Neural progenitor cell (in vitro differentiated cells): ENCODE data around the gene HTR2B. TPM values are rescaled to one million over a fixed set of nuclear protein-coding genes. Genes with fewer than 3 reads are reported as not detected.

ENCODE experiments used
- DNase-seq: peaks from one replicate; pipeline ENCODE4 v3.0.0-alpha.2; 2016; ENCODE audit warnings: low spot score
- H2AFZ ChIP-seq: fragments of 200-600 bp; sonication (generic); replicated peaks from 2 replicates; pipeline ENCODE4 v1.6.1; 2016; ENCODE audit warnings: antibody characterized with exemption
- H3F3A ChIP-seq: fragments of 200-600 bp; sonication (generic); 2 replicates; pipeline ENCODE4 v1.6.1; 2016; ENCODE audit warnings: antibody characterized with exemption, low read depth
- H3K27ac ChIP-seq: fragments of 200-600 bp; sonication (generic); 2 replicates; pipeline ENCODE4 v1.5.1; 2016; ENCODE audit warnings: mild to moderate bottlenecking
- H3K27me3 ChIP-seq: fragments of 200-600 bp; sonication (generic); 2 replicates; pipeline ENCODE4 v1.6.1; 2016; ENCODE audit warnings: mild to moderate bottlenecking, moderate library complexity
- H3K36me3 ChIP-seq: fragments of 200-600 bp; sonication (generic); 2 replicates; pipeline ENCODE4 v1.5.1; 2016
- H3K4me1 ChIP-seq: fragments of 200-600 bp; sonication (generic); 2 replicates; pipeline ENCODE4 v1.6.1; 2016; ENCODE audit warnings: mixed run types
- H3K4me2 ChIP-seq: fragments of 200-600 bp; sonication (generic); 2 replicates; pipeline ENCODE4 v1.6.1; 2016
- H3K4me3 ChIP-seq: fragments of 200-600 bp; sonication (generic); 2 replicates; pipeline ENCODE4 v1.5.1; 2016
- H3K79me2 ChIP-seq: fragments of 200-600 bp; sonication (generic); 2 replicates; pipeline ENCODE4 v1.6.1; 2016; ENCODE audit warnings: low read depth
- H3K9ac ChIP-seq: fragments of 200-600 bp; sonication (generic); 2 replicates; pipeline ENCODE4 v1.6.1; 2016
- H3K9me3 ChIP-seq: fragments of 200-600 bp; sonication (generic); 2 replicates; pipeline ENCODE4 v1.5.1; 2016; ENCODE audit warnings: low read depth
- H4K20me1 ChIP-seq: fragments of 200-600 bp; sonication (generic); 2 replicates; pipeline ENCODE4 v1.6.1; 2016; ENCODE audit warnings: low read depth
- H3K27ac Mint-ChIP-seq: 3 replicates; pipeline ENCODE4 v1.8.0; 2021; ENCODE audit warnings: mixed read lengths
- H3K27me3 Mint-ChIP-seq: 2 replicates; pipeline ENCODE4 v1.8.0; 2022; ENCODE audit warnings: low read depth, mild to moderate bottlenecking, inconsistent platforms, moderate library complexity, mixed read lengths; ENCODE audit not compliant: insufficient read depth
- H3K36me3 Mint-ChIP-seq: 3 replicates; pipeline ENCODE4 v1.8.0; 2021; ENCODE audit warnings: mixed read lengths
- H3K4me1 Mint-ChIP-seq: 3 replicates; pipeline ENCODE4 v1.8.0; 2021; ENCODE audit warnings: mixed read lengths
- H3K4me3 Mint-ChIP-seq: 3 replicates; pipeline ENCODE4 v1.8.0; 2021; ENCODE audit warnings: mild to moderate bottlenecking, moderate library complexity, mixed read lengths
- H3K9me3 Mint-ChIP-seq: 3 replicates; pipeline ENCODE4 v1.8.0; 2020; ENCODE audit warnings: mixed read lengths
- CTCF ChIP-seq: fragments of 200-600 bp; sonication (generic); IDR thresholded peaks from 2 replicates; pipeline ENCODE4 v1.5.1; 2017; ENCODE audit warnings: antibody characterized with exemption, mild to moderate bottlenecking
- EZH2 ChIP-seq: fragments of 200-600 bp; sonication (generic); IDR thresholded peaks from 2 replicates; pipeline ENCODE4 v1.6.1; 2017; ENCODE audit warnings: antibody characterized with exemption, mild to moderate bottlenecking, moderate library complexity
- EZH2phosphoT487 ChIP-seq: fragments of 200-600 bp; sonication (generic); IDR thresholded peaks from 2 replicates; pipeline ENCODE4 v1.6.1; 2017; ENCODE audit warnings: antibody characterized with exemption
- total RNA-seq: library from RNA; depleted of rRNA; stranded (reverse); fragments of >200 nt; gene quantifications from 2 replicates; pipeline ENCODE4 v1.2.3, GENCODE V29; 2015; ENCODE audit warnings: low replicate concordance

Gene HTR2B
- total RNA-seq, 1 donor from 2014 or later = not detected

- no peaks in the 10 kb centered on the region for H3K27me3 ChIP-seq
- Mint-ChIP-seq H3K9me3 (no peaks in the 10 kb centered on the region), H3K4me1 (no peaks in the 10 kb centered on the region), H3K27me3 (peaks cover 2% of the 10 kb centered on the region), H3K4me3 (no peak overlapping the region), H3K27ac (no peak overlapping the region), H3K36me3 (peaks cover 9% of the 10 kb centered on the region)
- no peak overlapping the region for H3K9ac ChIP-seq
- H3K9me3 ChIP-seq = no peaks in the 10 kb centered on the region
- no peak overlapping the region for H3K4me2 ChIP-seq
- H3K4me1 ChIP-seq = no peaks in the 10 kb centered on the region
- no peak for TF ChIP-seq CTCF
- no peak for TF ChIP-seq EZH2
- TF ChIP-seq EZH2phosphoT487 = no peak
- no peak overlapping the region for H3K27ac ChIP-seq
- DNase-seq = no peak
- no peaks in the 10 kb centered on the region for H3K79me2 ChIP-seq
- no peak overlapping the region for H2AFZ ChIP-seq
- H3F3A ChIP-seq = peaks cover 2% of the 10 kb centered on the region
- no peaks in the 10 kb centered on the region for H4K20me1 ChIP-seq
- no peaks in the 10 kb centered on the region for H3K36me3 ChIP-seq
- H3K4me3 ChIP-seq = no peak overlapping the region
These were observed 37.1 kb upstream of the HTR2B start for GRCh38 chr2:231161877-231162329.

GRCh38 chr2:231161252-231161839 lies 36.5 kb upstream of the HTR2B start:
- Histone ChIP-seq H3K4me2 (no peak overlapping the region), H3K27ac (no peak overlapping the region)
- peak overlapping the region; percentile 46 for H3K27ac Mint-ChIP-seq

GRCh38 chr2:231160701-231161100 lies 35.9 kb upstream of the HTR2B start:
- H3K4me3 ChIP-seq = no peak overlapping the region

More at GRCh38 chr2:231161252-231161839, 36.5 kb upstream of the HTR2B start:
- Histone ChIP-seq H3K79me2 (no peaks in the 10 kb centered on the region), H3K27me3 (no peaks in the 10 kb centered on the region), H3K4me3 (no peak overlapping the region), H3F3A (peaks cover 5% of the 10 kb centered on the region), H2AFZ (no peak overlapping the region), H4K20me1 (no peaks in the 10 kb centered on the region), H3K9ac (no peak overlapping the region), H3K36me3 (no peaks in the 10 kb centered on the region), H3K4me1 (no peaks in the 10 kb centered on the region), H3K9me3 (no peaks in the 10 kb centered on the region)
- Mint-ChIP-seq H3K36me3 (peaks cover 9% of the 10 kb centered on the region), H3K4me3 (no peak overlapping the region), H3K9me3 (no peaks in the 10 kb centered on the region), H3K4me1 (no peaks in the 10 kb centered on the region), H3K27me3 (peaks cover 2% of the 10 kb centered on the region)
- TF ChIP-seq CTCF (no peak), EZH2 (no peak), EZH2phosphoT487 (no peak)
- DNase-seq = no peak

More at GRCh38 chr2:231160701-231161100, 35.9 kb upstream of the HTR2B start:
- Histone ChIP-seq H3F3A (peaks cover 5% of the 10 kb centered on the region), H3K27ac (no peak overlapping the region), H3K36me3 (no peaks in the 10 kb centered on the region), H3K27me3 (no peaks in the 10 kb centered on the region), H3K9me3 (no peaks in the 10 kb centered on the region), H3K79me2 (no peaks in the 10 kb centered on the region), H2AFZ (no peak overlapping the region), H3K9ac (no peak overlapping the region), H3K4me1 (no peaks in the 10 kb centered on the region), H4K20me1 (no peaks in the 10 kb centered on the region), H3K4me2 (no peak overlapping the region)
- Mint-ChIP-seq H3K27ac (no peak overlapping the region), H3K4me1 (no peaks in the 10 kb centered on the region), H3K27me3 (peaks cover 2% of the 10 kb centered on the region), H3K4me3 (no peak overlapping the region), H3K9me3 (no peaks in the 10 kb centered on the region), H3K36me3 (peaks cover 9% of the 10 kb centered on the region)
- no peak for DNase-seq
- TF ChIP-seq EZH2 = no peak
- no peak for TF ChIP-seq CTCF
- TF ChIP-seq EZH2phosphoT487 = no peak
